Activated naive CD8-positive, alpha-beta T cell treated with anti-CD3 and anti-CD28 coated beads, Interleukin-2, amount 50 U/mL, for 24 hours (primary cell): ENCODE measurements around the gene MROH2B.

Source experiments
- ATAC-seq: fragments of 150-1000 bp; cut with Tn5 transposase; one replicate; pipeline ENCODE4 v1.10.0; 2021
- DNase-seq: peaks from one replicate; pipeline ENCODE4 v3.0.0; 2021
- H3K27ac Mint-ChIP-seq: one replicate; pipeline ENCODE4 v1.8.0; 2021; ENCODE audit warnings: mild to moderate bottlenecking, mixed read lengths
- H3K27me3 Mint-ChIP-seq: one replicate; pipeline ENCODE4 v1.8.0; 2021; ENCODE audit warnings: mixed read lengths
- H3K36me3 Mint-ChIP-seq: one replicate; pipeline ENCODE4 v1.8.0; 2021; ENCODE audit warnings: low read depth, mixed read lengths
- H3K4me1 Mint-ChIP-seq: one replicate; pipeline ENCODE4 v1.8.0; 2021; ENCODE audit warnings: mixed read lengths
- H3K4me3 Mint-ChIP-seq: one replicate; pipeline ENCODE4 v1.8.0; 2021; ENCODE audit warnings: mild to moderate bottlenecking, moderate library complexity, mixed read lengths
- H3K9me3 Mint-ChIP-seq: one replicate; pipeline ENCODE4 v1.8.0; 2021; ENCODE audit warnings: mixed read lengths

The MROH2B gene

GRCh38 chr5:40995801-40996586 lies 75.1 kb downstream of the MROH2B start:
- no peak overlapping the region for H3K27ac Mint-ChIP-seq
- no peaks in the 10 kb centered on the region for H3K4me1 Mint-ChIP-seq
- H3K36me3 Mint-ChIP-seq, result no peaks in the 10 kb centered on the region
- no peak overlapping the region for H3K4me3 Mint-ChIP-seq
- DNase-seq, result no peak
- no peak for ATAC-seq
- no peaks in the 10 kb centered on the region for H3K9me3 Mint-ChIP-seq
- H3K27me3 Mint-ChIP-seq, result peaks cover 4% of the 10 kb centered on the region

- DNase-seq (no peak), ATAC-seq (no peak)
- H3K36me3 Mint-ChIP-seq, result no peaks in the 10 kb centered on the region
- no peaks in the 10 kb centered on the region for H3K9me3 Mint-ChIP-seq
- no peak overlapping the region for H3K27ac Mint-ChIP-seq
- no peaks in the 10 kb centered on the region for H3K27me3 Mint-ChIP-seq
- no peak overlapping the region for H3K4me3 Mint-ChIP-seq
- no peaks in the 10 kb centered on the region for H3K4me1 Mint-ChIP-seq
Measured at GRCh38 chr5:40991981-40992559, 79.1 kb downstream of the MROH2B start.

GRCh38 chr5:40991168-40991980 lies 79.8 kb downstream of the MROH2B start:
- Mint-ChIP-seq H3K27ac (no peak overlapping the region), H3K36me3 (no peaks in the 10 kb centered on the region), H3K27me3 (no peaks in the 10 kb centered on the region), H3K9me3 (no peaks in the 10 kb centered on the region), H3K4me1 (no peaks in the 10 kb centered on the region), H3K4me3 (no peak overlapping the region)
- DNase-seq (no peak), ATAC-seq (no peak)

- Mint-ChIP-seq H3K4me3 (no peak overlapping the region), H3K36me3 (no peaks in the 10 kb centered on the region), H3K9me3 (no peaks in the 10 kb centered on the region), H3K27me3 (no peaks in the 10 kb centered on the region), H3K27ac (no peak overlapping the region), H3K4me1 (no peaks in the 10 kb centered on the region)
- no peak for ATAC-seq
- no peak for DNase-seq
Measured at GRCh38 chr5:40988746-40989510, 82.2 kb downstream of the MROH2B start.

- H3K4me3 Mint-ChIP-seq, result no peak overlapping the region
- no peaks in the 10 kb centered on the region for H3K36me3 Mint-ChIP-seq
- H3K27ac Mint-ChIP-seq, result no peak overlapping the region
- no peaks in the 10 kb centered on the region for H3K27me3 Mint-ChIP-seq
- ATAC-seq (no peak), DNase-seq (no peak)
- no peaks in the 10 kb centered on the region for H3K4me1 Mint-ChIP-seq
- no peaks in the 10 kb centered on the region for H3K9me3 Mint-ChIP-seq
Measured at GRCh38 chr5:40987349-40987748, 83.8 kb downstream of the MROH2B start.

- no peaks in the 10 kb centered on the region for H3K36me3 Mint-ChIP-seq
- ATAC-seq (no peak), DNase-seq (no peak)
- no peaks in the 10 kb centered on the region for H3K4me1 Mint-ChIP-seq
- no peaks in the 10 kb centered on the region for H3K9me3 Mint-ChIP-seq
- no peaks in the 10 kb centered on the region for H3K27me3 Mint-ChIP-seq
- H3K27ac Mint-ChIP-seq, result no peak overlapping the region
- H3K4me3 Mint-ChIP-seq, result no peak overlapping the region
Measured at GRCh38 chr5:40986666-40987065, 84.5 kb downstream of the MROH2B start.

- DNase-seq, result no peak
- Mint-ChIP-seq H3K27me3 (no peaks in the 10 kb centered on the region), H3K36me3 (no peaks in the 10 kb centered on the region), H3K27ac (no peak overlapping the region), H3K4me3 (no peak overlapping the region), H3K9me3 (no peaks in the 10 kb centered on the region), H3K4me1 (no peaks in the 10 kb centered on the region)
- no peak for ATAC-seq
Measured at GRCh38 chr5:40985501-40985900, 85.6 kb downstream of the MROH2B start.

GRCh38 chr5:40984884-40985283 lies 86.3 kb downstream of the MROH2B start:
- H3K9me3 Mint-ChIP-seq, result no peaks in the 10 kb centered on the region
- no peak overlapping the region for H3K4me3 Mint-ChIP-seq
- no peaks in the 10 kb centered on the region for H3K4me1 Mint-ChIP-seq

GRCh38 chr5:40983781-40984180 lies 87.4 kb downstream of the MROH2B start:
- Mint-ChIP-seq H3K36me3 (no peaks in the 10 kb centered on the region), H3K4me3 (no peak overlapping the region), H3K9me3 (no peaks in the 10 kb centered on the region), H3K27ac (no peak overlapping the region), H3K27me3 (no peaks in the 10 kb centered on the region), H3K4me1 (no peaks in the 10 kb centered on the region)
- DNase-seq (no peak), ATAC-seq (no peak)

More at GRCh38 chr5:40984884-40985283, 86.3 kb downstream of the MROH2B start:
- no peaks in the 10 kb centered on the region for H3K27me3 Mint-ChIP-seq
- DNase-seq, result no peak
- no peak for ATAC-seq
- H3K36me3 Mint-ChIP-seq, result no peaks in the 10 kb centered on the region
- H3K27ac Mint-ChIP-seq, result no peak overlapping the region

- no peak overlapping the region for H3K4me3 Mint-ChIP-seq
- DNase-seq (no peak), ATAC-seq (no peak)
- H3K27ac Mint-ChIP-seq, result no peak overlapping the region
- H3K27me3 Mint-ChIP-seq, result no peaks in the 10 kb centered on the region
- no peaks in the 10 kb centered on the region for H3K9me3 Mint-ChIP-seq
- no peaks in the 10 kb centered on the region for H3K36me3 Mint-ChIP-seq
- H3K4me1 Mint-ChIP-seq, result no peaks in the 10 kb centered on the region
Measured at GRCh38 chr5:40981420-40981819, 89.7 kb downstream of the MROH2B start.

GRCh38 chr5:40976836-40977235 lies 94.3 kb downstream of the MROH2B start:
- ATAC-seq (no peak), DNase-seq (no peak)
- no peak overlapping the region for H3K4me3 Mint-ChIP-seq
- no peak overlapping the region for H3K27ac Mint-ChIP-seq
- no peaks in the 10 kb centered on the region for H3K9me3 Mint-ChIP-seq
- H3K36me3 Mint-ChIP-seq, result no peaks in the 10 kb centered on the region
- no peaks in the 10 kb centered on the region for H3K27me3 Mint-ChIP-seq
- no peaks in the 10 kb centered on the region for H3K4me1 Mint-ChIP-seq

- DNase-seq (no peak), ATAC-seq (no peak)
- no peaks in the 10 kb centered on the region for H3K27me3 Mint-ChIP-seq
- H3K36me3 Mint-ChIP-seq, result no peaks in the 10 kb centered on the region
- H3K27ac Mint-ChIP-seq, result no peak overlapping the region
- H3K4me1 Mint-ChIP-seq, result no peaks in the 10 kb centered on the region
- no peaks in the 10 kb centered on the region for H3K9me3 Mint-ChIP-seq
- H3K4me3 Mint-ChIP-seq, result no peak overlapping the region
Measured at GRCh38 chr5:40976041-40976440, 95.1 kb downstream of the MROH2B start.

- ATAC-seq, result no peak
- H3K27me3 Mint-ChIP-seq, result no peaks in the 10 kb centered on the region
- no peaks in the 10 kb centered on the region for H3K4me1 Mint-ChIP-seq
- H3K4me3 Mint-ChIP-seq, result no peak overlapping the region
- H3K9me3 Mint-ChIP-seq, result no peaks in the 10 kb centered on the region
- no peak for DNase-seq
- H3K27ac Mint-ChIP-seq, result no peak overlapping the region
- no peaks in the 10 kb centered on the region for H3K36me3 Mint-ChIP-seq
Measured at GRCh38 chr5:40973364-40974004, 97.7 kb downstream of the MROH2B start.

- H3K27me3 Mint-ChIP-seq, result no peaks in the 10 kb centered on the region
- H3K4me3 Mint-ChIP-seq, result no peak overlapping the region
- no peaks in the 10 kb centered on the region for H3K36me3 Mint-ChIP-seq
- no peaks in the 10 kb centered on the region for H3K4me1 Mint-ChIP-seq
- no peak overlapping the region for H3K27ac Mint-ChIP-seq
- no peaks in the 10 kb centered on the region for H3K9me3 Mint-ChIP-seq
- DNase-seq, result no peak
- ATAC-seq, result no peak
Measured at GRCh38 chr5:40972434-40972833, 98.7 kb downstream of the MROH2B start.
